Natural killer cell treated with Interleukin-12 subunit alpha and Interleukin-12 subunit beta and Interleukin-15 and Interleukin-18, amount 100 ng/mL, for 72 hours (primary cell): ENCODE data around the gene SPCS3. TPM values are rescaled to one million over a fixed set of nuclear protein-coding genes. Genes with fewer than 3 reads are reported as not detected.

Experiments used
- ATAC-seq, 2 donors: fragments of 150-1000 bp; cut with Tn5 transposase in 1 of 2; sonication (Bioruptor Pico), chemical (Tn5 transposase) in 1 of 2; 2 replicates each; pipeline ENCODE4 v1.10.0; 2021
- DNase-seq: peaks from one replicate; pipeline ENCODE4 v3.0.0; 2022; ENCODE audit warnings: low spot score
- H3K27ac Mint-ChIP-seq, 2 donors: 1 replicate in 1 of 2; 2 replicates in 1 of 2; pipeline ENCODE4 v1.8.0; 2022; ENCODE audit warnings: mixed read lengths in 2 of 2, mild to moderate bottlenecking in 1 of 2, moderate library complexity in 1 of 2
- H3K27me3 Mint-ChIP-seq, 2 donors: 1 replicate in 1 of 2; 2 replicates in 1 of 2; pipeline ENCODE4 v1.8.0; 2022; ENCODE audit warnings: mixed read lengths in 2 of 2
- H3K36me3 Mint-ChIP-seq: one replicate; pipeline ENCODE4 v1.8.0; 2022; ENCODE audit warnings: mixed read lengths
- H3K4me1 Mint-ChIP-seq, 2 donors: 1 replicate in 1 of 2; 2 replicates in 1 of 2; pipeline ENCODE4 v1.8.0; 2022; ENCODE audit warnings: low read depth in 2 of 2, mixed read lengths in 2 of 2, mild to moderate bottlenecking in 1 of 2
- H3K4me3 Mint-ChIP-seq: one replicate; pipeline ENCODE4 v1.8.0; 2022; ENCODE audit warnings: mixed read lengths
- H3K9me3 Mint-ChIP-seq: 2 replicates; pipeline ENCODE4 v1.8.0; 2022; ENCODE audit warnings: mixed read lengths
- total RNA-seq, 2 donors: library from RNA; stranded (reverse); gene quantifications; one replicate each; pipeline ENCODE4 v1.2.3, GENCODE V29; 2022

SPCS3 gene
- total RNA-seq, 2 donors from 2014 or later: 218 to 239 TPM

DNA sequence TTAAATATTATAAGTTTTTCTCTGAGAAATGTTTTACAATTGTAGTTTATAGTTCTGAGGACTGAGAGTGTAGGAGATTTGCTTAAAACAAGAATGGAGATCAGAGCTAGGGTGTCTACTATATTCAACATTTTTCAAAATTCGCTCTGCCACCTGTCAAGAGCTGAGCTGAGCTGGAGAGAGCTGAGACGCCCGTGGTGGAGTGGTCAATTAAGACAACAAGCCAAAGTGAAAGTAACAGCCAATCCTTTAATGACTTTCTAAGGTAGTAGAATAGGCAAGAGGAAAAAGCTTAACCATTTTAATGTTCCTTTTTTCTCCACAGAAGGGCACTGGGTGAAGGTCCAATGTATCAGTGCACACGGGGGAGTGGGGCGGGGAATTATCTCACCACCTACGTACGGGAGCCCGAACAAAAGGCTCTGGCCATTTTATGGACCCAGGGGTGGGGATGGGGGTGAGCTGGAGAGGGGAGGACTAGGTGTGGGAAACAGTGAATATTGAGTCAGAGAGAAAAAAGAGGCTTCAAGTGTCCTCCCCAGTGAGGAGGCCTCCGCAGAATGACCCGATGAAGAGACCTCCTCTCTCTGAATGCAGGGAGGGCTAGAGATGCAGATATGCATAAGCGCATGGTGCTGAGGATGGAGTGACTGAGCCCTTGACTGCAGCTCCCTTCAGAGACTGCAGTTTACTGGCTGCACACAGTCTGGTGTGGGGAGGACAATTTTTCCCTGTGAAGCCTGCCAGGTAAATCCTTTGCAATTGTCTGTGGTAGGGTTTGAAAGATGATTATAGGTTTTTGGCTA is 60.8 kb downstream of the SPCS3 start:
- H3K27me3 Mint-ChIP-seq: no peaks in the 10 kb centered on the region
- no peak for DNase-seq
- H3K4me3 Mint-ChIP-seq: no peak overlapping the region
- no peaks in the 10 kb centered on the region for H3K36me3 Mint-ChIP-seq
- H3K27ac Mint-ChIP-seq: no peak overlapping the region
- no peaks in the 10 kb centered on the region for H3K9me3 Mint-ChIP-seq
- H3K4me1 Mint-ChIP-seq: peaks cover 0 to 4% of the 10 kb centered on the region in 2 donors
- ATAC-seq: no peak

Other genes with a start within 250 kb of the SPCS3 start
- gene SPATA4, start 124.4 kb upstream of the SPCS3 start, total RNA-seq: not detected
- not detected for gene ASB5, start 50.7 kb upstream of the SPCS3 start, total RNA-seq